Keratinocyte (primary cell): ENCODE measurements around the gene HSPA1B.
"Not testable (repeated sequence)": the region's sequence is repeated elsewhere in the genome, so short reads cannot be mapped to it uniquely, and the experiment has no call there.

Experiments
- CTCF ChIP-seq, 3 experiments: IDR thresholded peaks in 1 of 3; conservative IDR thresholded peaks in 1 of 3; optimal IDR thresholded peaks in 1 of 3; 2 replicates in 2 of 3; 3 replicates in 1 of 3; pipeline versions ENCODE3 to v1.5.1; 2011; ENCODE audit warnings: low read length in 3 of 3, mild to moderate bottlenecking in 3 of 3, moderate library complexity in 2 of 3, control low read depth in 1 of 3, inconsistent platforms in 1 of 3; ENCODE audit not compliant: insufficient read depth in 2 of 3; ENCODE audit errors: extremely low read depth in 1 of 3
- EZH2 ChIP-seq: IDR thresholded peaks from one replicate; pipeline ENCODE4 v1.6.1; 2012; ENCODE audit warnings: inconsistent platforms, mild to moderate bottlenecking, low read length, moderate library complexity

GRCh38 chr6:31868658-31868971, 41.1 kb downstream of the HSPA1B start:
- not testable (repeated sequence) for TF ChIP-seq CTCF (optimal IDR thresholded peaks at IDR 0.05 in 1 of 3, IDR thresholded peaks at IDR 0.05 in 1 of 3, conservative IDR thresholded peaks at IDR 0.05 in 1 of 3; ENCODE audit: extremely low read depth in 1 of 3, insufficient read depth in 2 of 3, low read length in 3 of 3); EZH2
